GM06990 (cell line): ENCODE results near the gene SRPK2.

Source experiments
- DNase-seq: peaks from one replicate; pipeline ENCODE4 v3.0.0-alpha.2; 2011; ENCODE audit not compliant: insufficient read length; ENCODE audit errors: extremely low read depth
- H3K27me3 ChIP-seq: replicated peaks from 2 replicates; pipeline ENCODE4 v1.6.0; 2011; ENCODE audit warnings: low read length; ENCODE audit not compliant: control insufficient read depth, insufficient read depth
- H3K36me3 ChIP-seq: 2 replicates; pipeline ENCODE4 v1.5.1; 2011; ENCODE audit warnings: low read length; ENCODE audit not compliant: control insufficient read depth, insufficient read depth
- H3K4me3 ChIP-seq: replicated peaks from 2 replicates; pipeline ENCODE4 v1.5.1; 2011; ENCODE audit warnings: low read depth, mild to moderate bottlenecking, control low read depth, low read length
- TF ChIP-seq, protein P1 (sequence below): IDR thresholded peaks from 2 replicates; pipeline ENCODE4 v1.5.1; 2011; ENCODE audit warnings: low read length, control low read depth, mild to moderate bottlenecking, inconsistent platforms; ENCODE audit not compliant: insufficient read depth, poor library complexity, severe bottlenecking

Gene SRPK2

DNA sequence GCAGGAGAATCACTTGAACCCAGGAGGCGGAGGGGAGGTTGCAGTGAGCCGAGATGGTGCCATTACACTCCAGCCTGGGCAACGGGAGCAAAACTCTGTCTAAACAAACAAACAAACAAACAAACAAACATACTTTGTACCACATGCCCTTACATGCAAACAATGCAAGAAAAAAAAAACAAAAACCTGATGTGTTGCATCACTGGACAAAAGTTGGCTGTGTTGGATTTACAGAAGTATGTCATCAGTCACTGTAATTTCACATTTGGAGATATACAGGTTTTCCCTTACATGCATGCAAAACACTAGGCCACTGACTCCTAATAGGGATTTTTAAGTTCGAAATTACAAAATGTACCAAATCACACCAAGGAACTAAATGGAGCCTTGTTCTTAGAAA is 138.5 kb downstream of the SRPK2 start:
- Histone ChIP-seq H3K4me3 (no peak overlapping the region), H3K27me3 (no peaks in the 10 kb centered on the region), H3K36me3 (no peaks in the 10 kb centered on the region)
- no peak for DNase-seq
- TF ChIP-seq, protein P1, sequence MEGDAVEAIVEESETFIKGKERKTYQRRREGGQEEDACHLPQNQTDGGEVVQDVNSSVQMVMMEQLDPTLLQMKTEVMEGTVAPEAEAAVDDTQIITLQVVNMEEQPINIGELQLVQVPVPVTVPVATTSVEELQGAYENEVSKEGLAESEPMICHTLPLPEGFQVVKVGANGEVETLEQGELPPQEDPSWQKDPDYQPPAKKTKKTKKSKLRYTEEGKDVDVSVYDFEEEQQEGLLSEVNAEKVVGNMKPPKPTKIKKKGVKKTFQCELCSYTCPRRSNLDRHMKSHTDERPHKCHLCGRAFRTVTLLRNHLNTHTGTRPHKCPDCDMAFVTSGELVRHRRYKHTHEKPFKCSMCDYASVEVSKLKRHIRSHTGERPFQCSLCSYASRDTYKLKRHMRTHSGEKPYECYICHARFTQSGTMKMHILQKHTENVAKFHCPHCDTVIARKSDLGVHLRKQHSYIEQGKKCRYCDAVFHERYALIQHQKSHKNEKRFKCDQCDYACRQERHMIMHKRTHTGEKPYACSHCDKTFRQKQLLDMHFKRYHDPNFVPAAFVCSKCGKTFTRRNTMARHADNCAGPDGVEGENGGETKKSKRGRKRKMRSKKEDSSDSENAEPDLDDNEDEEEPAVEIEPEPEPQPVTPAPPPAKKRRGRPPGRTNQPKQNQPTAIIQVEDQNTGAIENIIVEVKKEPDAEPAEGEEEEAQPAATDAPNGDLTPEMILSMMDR = no peak

DNA sequence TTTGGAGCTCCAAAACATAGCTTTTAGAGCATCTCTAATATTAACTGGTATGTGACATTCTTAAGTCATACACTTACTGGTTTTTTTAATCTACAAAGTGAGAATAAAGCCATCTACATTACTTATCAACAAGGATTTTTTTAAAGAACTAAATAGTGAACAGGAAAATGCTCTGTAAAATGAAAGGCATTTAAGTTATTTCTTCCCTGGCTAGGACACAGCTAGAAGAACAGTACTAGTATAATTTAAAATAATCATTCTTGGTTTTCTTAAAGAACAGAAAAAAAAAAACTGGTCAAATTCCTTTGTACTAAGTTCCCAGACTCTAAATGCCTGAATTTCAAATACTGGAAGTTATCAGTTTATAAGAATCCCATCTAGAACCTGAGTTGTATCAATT is 139.5 kb downstream of the SRPK2 start:
- TF ChIP-seq, protein P1 = no peak
- Histone ChIP-seq H3K27me3 (no peaks in the 10 kb centered on the region), H3K36me3 (no peaks in the 10 kb centered on the region), H3K4me3 (no peak overlapping the region)
- DNase-seq = no peak

DNA sequence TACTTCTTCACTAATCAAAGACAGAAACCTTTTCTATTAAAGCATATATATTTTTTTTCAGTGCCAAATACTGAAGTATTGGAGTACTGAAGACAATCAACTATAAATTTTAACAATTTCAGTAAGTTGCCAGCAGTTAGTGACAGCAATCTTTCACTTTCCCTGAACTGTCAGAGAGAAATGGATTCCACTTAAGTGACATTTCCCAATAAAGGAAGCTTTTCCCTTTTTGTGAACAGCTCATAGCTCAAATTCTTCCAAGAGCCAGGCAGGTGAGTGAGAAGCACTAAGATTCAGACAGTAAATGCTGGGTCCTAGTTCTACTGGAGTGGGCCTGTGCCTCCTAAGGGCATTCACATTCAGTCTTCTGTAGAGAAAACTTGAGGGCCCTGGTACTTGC is 142.0 kb downstream of the SRPK2 start:
- Histone ChIP-seq H3K27me3 (no peaks in the 10 kb centered on the region), H3K36me3 (no peaks in the 10 kb centered on the region), H3K4me3 (no peak overlapping the region)
- no peak for DNase-seq
- TF ChIP-seq, protein P1 = no peak

DNA sequence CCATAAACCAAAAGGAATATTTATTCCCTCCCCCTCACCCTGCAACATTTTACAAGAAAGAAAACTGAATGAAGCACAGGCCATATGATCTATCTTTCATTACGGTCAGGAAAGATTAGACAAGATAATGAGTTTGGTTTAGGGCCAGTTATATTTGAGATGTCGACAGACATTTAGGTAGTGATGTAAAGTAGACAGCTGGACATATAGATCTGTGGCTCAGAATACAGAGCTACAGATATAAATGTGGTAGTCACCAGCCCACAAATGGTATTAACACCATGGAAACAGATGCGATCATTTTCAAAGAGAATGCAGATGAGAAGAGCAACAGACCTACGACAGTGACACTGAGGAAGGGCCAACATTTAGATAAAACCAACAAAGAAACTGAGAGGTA is 142.5 kb downstream of the SRPK2 start:
- TF ChIP-seq, protein P1 = no peak
- H3K36me3 ChIP-seq = no peaks in the 10 kb centered on the region
- no peak for DNase-seq
- H3K4me3 ChIP-seq = no peak overlapping the region
- H3K27me3 ChIP-seq = no peaks in the 10 kb centered on the region

DNA sequence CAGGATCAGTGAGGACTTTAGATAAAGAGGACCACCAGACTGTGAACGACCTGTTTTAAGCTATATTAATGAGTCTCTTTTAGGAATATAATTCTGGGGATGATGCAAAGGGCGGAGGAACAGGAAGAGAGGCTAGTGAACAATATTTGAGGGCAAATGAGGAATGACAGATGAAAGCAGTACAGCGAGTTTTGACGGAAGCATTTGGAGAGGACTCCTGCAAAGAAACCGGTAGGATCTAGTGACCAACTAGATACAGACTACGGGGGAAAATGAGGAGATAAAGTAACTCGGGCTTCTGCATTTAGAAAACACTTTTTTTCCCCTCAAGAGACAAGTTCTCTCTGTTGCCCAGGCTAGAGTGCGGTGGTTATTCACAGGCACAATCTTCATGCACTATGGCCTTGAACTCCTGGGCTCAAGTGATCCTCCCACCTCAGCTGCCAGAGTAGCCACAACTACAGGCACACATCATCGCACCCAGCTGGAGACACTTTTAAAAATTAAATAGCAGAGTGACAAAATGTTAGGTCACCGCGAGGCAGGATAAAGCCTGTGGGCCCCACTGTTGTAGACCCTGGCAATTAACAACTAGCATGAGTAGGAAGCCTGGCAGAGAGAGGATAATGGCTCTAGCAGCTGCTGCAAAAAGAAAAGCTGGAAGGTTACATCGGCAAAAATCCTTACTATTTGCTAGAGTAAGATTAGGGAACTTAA is 143.2 kb downstream of the SRPK2 start:
- no peak for DNase-seq
- Histone ChIP-seq H3K4me3 (no peak overlapping the region), H3K27me3 (no peaks in the 10 kb centered on the region), H3K36me3 (no peaks in the 10 kb centered on the region)
- TF ChIP-seq, protein P1 = no peak

DNA sequence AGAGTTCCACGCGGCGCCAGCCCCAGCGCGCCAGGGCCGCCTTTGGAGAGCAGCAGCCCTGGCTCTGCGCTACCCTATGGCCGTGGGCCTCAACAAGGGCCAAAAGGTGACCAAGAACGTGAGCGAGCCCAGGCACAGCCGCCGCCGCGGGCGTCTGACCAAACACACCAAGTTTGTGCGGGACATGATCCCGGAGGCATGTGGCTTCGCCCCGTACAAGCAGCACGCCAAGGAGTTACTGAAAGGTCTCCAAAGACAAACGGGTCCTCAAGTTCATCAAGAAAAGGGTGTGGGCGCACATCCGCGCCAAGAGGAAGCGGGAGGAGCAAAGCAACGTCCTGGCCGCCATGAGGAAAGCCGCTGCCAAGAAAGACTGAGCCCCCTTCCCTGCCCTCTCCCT is 144.1 kb downstream of the SRPK2 start:
- H3K36me3 ChIP-seq = no peaks in the 10 kb centered on the region
- H3K27me3 ChIP-seq = no peaks in the 10 kb centered on the region
- TF ChIP-seq, protein P1 = no peak
- H3K4me3 ChIP-seq = no peak overlapping the region
- no peak for DNase-seq
